OCI-LY3 (cell line): ENCODE results near the gene NAA25.

ENCODE experiments used
- H2AFZ ChIP-seq: fragments of 200-600, 300-600 bp; shearing (Covaris generic); 2 replicates; pipeline ENCODE4 v1.6.0; 2014; ENCODE audit warnings: antibody characterized with exemption, low read depth, low read length
- H3K27ac ChIP-seq: fragments of 200-600, 300-600 bp; sonication (generic); 2 replicates; pipeline ENCODE4 v1.5.1; 2014; ENCODE audit warnings: mild to moderate bottlenecking, low read length, moderate library complexity, mixed read lengths
- H3K27me3 ChIP-seq: fragments of 200-600, 300-600 bp; sonication (generic); 2 replicates; pipeline ENCODE4 v1.6.1; 2014; ENCODE audit warnings: low read depth, low read length, mixed read lengths
- H3K36me3 ChIP-seq: fragments of 200-600, 300-600 bp; sonication (generic); replicated peaks from 2 replicates; pipeline ENCODE3; 2014; ENCODE audit warnings: low read depth, low read length, mixed read lengths
- H3K4me1 ChIP-seq: fragments of 300-600, 200-600 bp; sonication (generic); 2 replicates; pipeline ENCODE4 v1.6.1; 2014; ENCODE audit warnings: low read length, mixed read lengths
- H3K4me2 ChIP-seq: fragments of 200-600, 300-600 bp; sonication (generic); 2 replicates; pipeline ENCODE4 v1.6.1; 2014; ENCODE audit warnings: low read length, mixed read lengths
- H3K4me3 ChIP-seq: fragments of 300-600, 200-600 bp; sonication (generic); 2 replicates; pipeline ENCODE4 v1.5.1; 2014; ENCODE audit warnings: antibody characterized with exemption, mild to moderate bottlenecking, low read length, moderate library complexity
- H3K79me2 ChIP-seq: fragments of 300-600, 200-600 bp; shearing (Covaris generic); 2 replicates; pipeline ENCODE4 v1.6.1; 2014; ENCODE audit warnings: mild to moderate bottlenecking, low read length, mixed read lengths
- H3K9ac ChIP-seq: fragments of 300-600, 200-600 bp; shearing (Covaris generic); 2 replicates; pipeline ENCODE4 v1.6.0; 2014; ENCODE audit warnings: mild to moderate bottlenecking, low read length, moderate library complexity
- H3K9me3 ChIP-seq: fragments of 200-600, 300-600 bp; shearing (Covaris generic); 2 replicates; pipeline ENCODE4 v1.6.1; 2014; ENCODE audit warnings: low read length, mixed read lengths; ENCODE audit not compliant: insufficient read depth
- H4K20me1 ChIP-seq: fragments of 200-600, 300-600 bp; sonication (generic); 2 replicates; pipeline ENCODE4 v1.6.1; 2016; ENCODE audit warnings: low read length, mixed read lengths; ENCODE audit not compliant: insufficient read depth
- CTCF ChIP-seq: fragments of 200-600, 300-600 bp; sonication (generic); IDR thresholded peaks from 2 replicates; pipeline ENCODE4 v1.5.1; 2014; ENCODE audit warnings: antibody characterized with exemption, low read length, low read depth
- EZH2phosphoT487 ChIP-seq: fragments of 200-600 bp; shearing (Covaris generic); IDR thresholded peaks from 2 replicates; pipeline ENCODE4 v1.6.1; 2018; ENCODE audit warnings: antibody characterized with exemption, mixed run types, low read depth

Gene NAA25

GRCh38 chr12:112032292-112032691 lies 76.3 kb downstream of the NAA25 start:
- Histone ChIP-seq H3K4me2 (no peak overlapping the region), H4K20me1 (no peaks in the 10 kb centered on the region; the same call in 1 of the 2 replicates), H3K9me3 (no peaks in the 10 kb centered on the region), H3K27ac (no peak overlapping the region), H3K27me3 (no peaks in the 10 kb centered on the region), H3K36me3 (peaks cover 66% of the 10 kb centered on the region), H3K9ac (no peak overlapping the region), H3K4me1 (peaks cover 3% of the 10 kb centered on the region; the same call in 1 of the 2 replicates), H3K4me3 (no peak overlapping the region), H3K79me2 (peaks cover 28% of the 10 kb centered on the region), H2AFZ (no peak overlapping the region)
- TF ChIP-seq CTCF, result no peak
- no peak for TF ChIP-seq EZH2phosphoT487

GRCh38 chr12:112031472-112031871 lies 77.1 kb downstream of the NAA25 start:
- Histone ChIP-seq H3K36me3 (peaks cover 64% of the 10 kb centered on the region), H3K27me3 (no peaks in the 10 kb centered on the region), H3K4me2 (no peak overlapping the region)

GRCh38 chr12:112029301-112029700 lies 79.3 kb downstream of the NAA25 start:
- no peaks in the 10 kb centered on the region for H3K9me3 ChIP-seq
- no peak for TF ChIP-seq EZH2phosphoT487
- no peak for TF ChIP-seq CTCF
- no peak overlapping the region for H3K27ac ChIP-seq
- peaks cover 52% of the 10 kb centered on the region for H3K79me2 ChIP-seq
- H3K4me1 ChIP-seq, result peaks cover 19% of the 10 kb centered on the region
- H3K4me3 ChIP-seq, result no peak overlapping the region
- H4K20me1 ChIP-seq, result peaks cover 16% of the 10 kb centered on the region
- H3K4me2 ChIP-seq, result no peak overlapping the region
- no peak overlapping the region for H2AFZ ChIP-seq
- peaks cover 61% of the 10 kb centered on the region for H3K36me3 ChIP-seq
- no peak overlapping the region for H3K9ac ChIP-seq
- no peaks in the 10 kb centered on the region for H3K27me3 ChIP-seq

More at GRCh38 chr12:112031472-112031871, 77.1 kb downstream of the NAA25 start:
- H3K4me3 ChIP-seq, result no peak overlapping the region
- H3K4me1 ChIP-seq, result peaks cover 9% of the 10 kb centered on the region
- H3K9me3 ChIP-seq, result no peaks in the 10 kb centered on the region
- no peak for TF ChIP-seq EZH2phosphoT487
- TF ChIP-seq CTCF, result no peak
- no peak overlapping the region for H2AFZ ChIP-seq
- no peak overlapping the region for H3K27ac ChIP-seq
- peaks cover 5% of the 10 kb centered on the region for H4K20me1 ChIP-seq
- no peak overlapping the region for H3K9ac ChIP-seq
- H3K79me2 ChIP-seq, result peaks cover 34% of the 10 kb centered on the region

- H3K9ac ChIP-seq, result peak overlapping the region; percentile 15; the same call in 1 of the 2 replicates
- no peaks in the 10 kb centered on the region for H3K27me3 ChIP-seq
- no peak overlapping the region for H2AFZ ChIP-seq
- peak overlapping the region; percentile 1; the same call in 1 of the 2 replicates for H3K4me3 ChIP-seq
- peak overlapping the region; percentile 65 for H3K27ac ChIP-seq
- peak overlapping the region; percentile 50 for H3K4me2 ChIP-seq
- peaks cover 39% of the 10 kb centered on the region for H4K20me1 ChIP-seq
- peaks cover 64% of the 10 kb centered on the region for H3K36me3 ChIP-seq
- TF ChIP-seq EZH2phosphoT487 (no peak), CTCF (no peak)
- H3K79me2 ChIP-seq, result peaks cover 69% of the 10 kb centered on the region
- H3K9me3 ChIP-seq, result no peaks in the 10 kb centered on the region
- H3K4me1 ChIP-seq, result peaks cover 16% of the 10 kb centered on the region
Observed at GRCh38 chr12:112025808-112026375, 82.7 kb downstream of the NAA25 start.
